GM12801 (cell line): ENCODE results near the gene SPSB3.

Experiments used
- CTCF ChIP-seq: IDR thresholded peaks from one replicate; pipeline ENCODE4 v1.5.1; 2011; ENCODE audit warnings: control low read depth; ENCODE audit not compliant: insufficient read length; ENCODE audit errors: extremely low read depth

The SPSB3 gene

GRCh38 chr16:1731603-1732002 lies 50.8 kb downstream of the SPSB3 start:
- no peak for TF ChIP-seq CTCF

GRCh38 chr16:1731073-1731472 lies 51.3 kb downstream of the SPSB3 start:
- TF ChIP-seq CTCF, result no peak

GRCh38 chr16:1729445-1729844 lies 52.9 kb downstream of the SPSB3 start:
- no peak for TF ChIP-seq CTCF

- TF ChIP-seq CTCF, result no peak
These were observed 53.3 kb downstream of the SPSB3 start for GRCh38 chr16:1729026-1729425.

GRCh38 chr16:1727651-1728624 lies 54.4 kb downstream of the SPSB3 start:
- no peak for TF ChIP-seq CTCF
